Activated B cell treated with CpG ODN at 0.5 μM for 24 hours (primary cell): ENCODE measurements around the gene ZNF622. TPM values are rescaled to one million over a fixed set of nuclear protein-coding genes. Genes with fewer than 3 reads are reported as not detected.
A peak's percentile ranks its signal among the peaks of the same experiment; 100 is the strongest.

ENCODE experiments used
- ATAC-seq: fragments of 200-7000 bp; cut with Tn5 transposase; one replicate; pipeline ENCODE4 v1.10.0; 2021; ENCODE audit warnings: low read depth, mild to moderate bottlenecking, moderate library complexity
- CTCF ChIA-PET: fragments of 350-600 bp; sonication (Branson Sonifier 250); formaldehyde crosslinking; loops from one replicate; lab custom pipeline; 2021; ENCODE audit warnings: antibody characterized with exemption; lab: Charles Lee
- POLR2A ChIA-PET: fragments of 350-600 bp; sonication (Branson Sonifier 250); formaldehyde crosslinking; loops from one replicate; lab custom pipeline; 2021; ENCODE audit warnings: antibody characterized with exemption; lab: Charles Lee
- DNase-seq: peaks from one replicate; pipeline ENCODE4 v3.0.0; 2022
- H3K27ac Mint-ChIP-seq: one replicate; pipeline ENCODE4 v1.8.0; 2020; ENCODE audit warnings: mixed read lengths
- H3K27me3 Mint-ChIP-seq: one replicate; pipeline ENCODE4 v1.8.0; 2021; ENCODE audit warnings: mixed read lengths
- H3K36me3 Mint-ChIP-seq: one replicate; pipeline ENCODE4 v1.8.0; 2021; ENCODE audit warnings: low read depth, mixed read lengths
- H3K4me1 Mint-ChIP-seq: one replicate; pipeline ENCODE4 v1.8.0; 2021; ENCODE audit warnings: mixed read lengths
- H3K4me3 Mint-ChIP-seq: one replicate; pipeline ENCODE4 v1.8.0; 2020; ENCODE audit warnings: mild to moderate bottlenecking, mixed read lengths
- H3K9me3 Mint-ChIP-seq: one replicate; pipeline ENCODE4 v1.8.0; 2020; ENCODE audit warnings: mixed read lengths
- intact Hi-C: fragments of 100-400 bp; cut with micrococcal nuclease; formaldehyde crosslinking; loops from one replicate; pipeline ENCODE4 v1.15.1; 2024
- total RNA-seq: library from RNA; stranded (reverse); gene quantifications from 2 replicates; pipeline ENCODE4 v1.2.3, GENCODE V29; 2022
- TF ChIP-seq, protein P1 (sequence below): fragments of 200-600 bp; IDR thresholded peaks from one replicate; pipeline ENCODE4 v1.8.0; 2022; ENCODE audit warnings: antibody characterized with exemption, mild to moderate bottlenecking

Gene ZNF622
- total RNA-seq, 1 donor from 2014 or later = 39.5 TPM

DNA sequence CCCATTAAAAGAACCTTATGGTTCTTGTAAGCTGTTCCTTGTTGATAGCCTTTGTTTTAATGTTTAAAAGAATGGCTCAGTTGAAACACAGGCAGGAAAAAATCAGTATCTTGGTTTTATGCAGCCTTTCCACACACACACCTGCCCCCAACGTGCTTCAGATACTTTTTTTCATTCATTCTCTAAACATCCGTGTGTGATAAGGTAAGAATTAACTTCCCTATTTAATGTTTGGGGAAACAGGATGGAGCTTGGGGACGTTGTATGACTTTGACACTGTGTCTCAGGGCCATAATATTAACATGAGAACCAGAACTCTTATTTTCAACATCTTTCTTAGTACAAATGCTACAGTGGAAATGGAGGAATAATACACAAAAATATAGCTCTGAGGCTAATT is 5.8 kb upstream of the ZNF622 start:
- no peaks in the 10 kb centered on the region for H3K9me3 Mint-ChIP-seq
- H3K4me3 Mint-ChIP-seq = no peak overlapping the region
- no peaks in the 10 kb centered on the region for H3K27me3 Mint-ChIP-seq
- peaks cover 27% of the 10 kb centered on the region for H3K4me1 Mint-ChIP-seq
- DNase-seq (no peak), ATAC-seq (no peak)
- ChIA-PET POLR2A (no interaction called here), CTCF (interaction anchor here (1.6 kb wide), 1 partner anchor 15 kb away, joined by 6 read pairs; no protein-coding TSS in a partner anchor)
- TF ChIP-seq, protein P1, sequence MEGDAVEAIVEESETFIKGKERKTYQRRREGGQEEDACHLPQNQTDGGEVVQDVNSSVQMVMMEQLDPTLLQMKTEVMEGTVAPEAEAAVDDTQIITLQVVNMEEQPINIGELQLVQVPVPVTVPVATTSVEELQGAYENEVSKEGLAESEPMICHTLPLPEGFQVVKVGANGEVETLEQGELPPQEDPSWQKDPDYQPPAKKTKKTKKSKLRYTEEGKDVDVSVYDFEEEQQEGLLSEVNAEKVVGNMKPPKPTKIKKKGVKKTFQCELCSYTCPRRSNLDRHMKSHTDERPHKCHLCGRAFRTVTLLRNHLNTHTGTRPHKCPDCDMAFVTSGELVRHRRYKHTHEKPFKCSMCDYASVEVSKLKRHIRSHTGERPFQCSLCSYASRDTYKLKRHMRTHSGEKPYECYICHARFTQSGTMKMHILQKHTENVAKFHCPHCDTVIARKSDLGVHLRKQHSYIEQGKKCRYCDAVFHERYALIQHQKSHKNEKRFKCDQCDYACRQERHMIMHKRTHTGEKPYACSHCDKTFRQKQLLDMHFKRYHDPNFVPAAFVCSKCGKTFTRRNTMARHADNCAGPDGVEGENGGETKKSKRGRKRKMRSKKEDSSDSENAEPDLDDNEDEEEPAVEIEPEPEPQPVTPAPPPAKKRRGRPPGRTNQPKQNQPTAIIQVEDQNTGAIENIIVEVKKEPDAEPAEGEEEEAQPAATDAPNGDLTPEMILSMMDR = no peak
- intact Hi-C loops = no loop called here
- H3K27ac Mint-ChIP-seq = no peak overlapping the region
- peaks cover under 1% of the 10 kb centered on the region for H3K36me3 Mint-ChIP-seq

DNA sequence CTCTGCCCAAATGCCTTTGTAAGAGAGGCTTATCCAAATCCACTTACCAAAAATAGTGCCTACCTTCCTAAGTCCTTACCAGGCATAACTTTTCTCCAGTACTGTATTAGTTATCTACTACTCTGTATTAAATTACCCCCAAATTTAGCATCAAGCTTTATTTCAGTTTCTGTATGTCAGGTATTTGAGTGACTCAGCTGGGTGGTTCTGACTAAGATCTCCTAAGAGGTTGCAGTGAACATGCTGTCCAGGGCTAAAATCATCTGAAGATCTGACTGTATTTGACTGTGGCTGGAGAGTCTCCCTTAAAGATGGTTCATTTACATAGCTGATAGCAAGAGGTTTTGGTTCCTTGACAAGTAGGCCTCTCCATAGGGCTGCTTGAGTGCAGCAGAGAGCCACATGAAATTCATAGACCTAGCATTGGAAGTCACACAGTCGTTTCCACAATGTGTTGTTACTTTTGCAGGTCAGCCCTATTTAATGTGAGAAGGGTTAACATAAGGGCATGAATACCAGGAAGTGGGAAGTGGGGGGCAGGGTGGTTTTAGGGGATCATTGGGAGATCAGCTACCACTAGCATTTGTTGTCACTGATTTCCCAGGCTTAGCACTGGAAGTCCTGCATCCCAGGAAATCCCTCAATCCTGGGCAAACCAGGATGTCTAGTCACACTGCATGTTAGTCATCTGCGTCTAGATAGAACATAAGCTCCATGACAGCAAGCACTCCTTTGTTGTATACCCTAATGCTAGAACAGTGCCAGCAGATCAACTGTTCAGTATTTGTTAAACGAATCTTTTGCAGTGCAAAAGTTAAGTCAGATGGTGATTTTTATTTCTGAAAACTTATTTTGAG is 2.0 kb upstream of the ZNF622 start:
- Mint-ChIP-seq H3K36me3 (peaks cover 34% of the 10 kb centered on the region), H3K9me3 (no peaks in the 10 kb centered on the region), H3K27ac (peak overlapping the region; percentile 80), H3K27me3 (no peaks in the 10 kb centered on the region), H3K4me1 (peaks cover 62% of the 10 kb centered on the region), H3K4me3 (peak overlapping the region; percentile 99)
- ChIA-PET CTCF (interaction anchor here (1.4 to 4.7 kb wide), 3 partner anchors 9 to 85 kb away, joined by 4 to 23 read pairs (median 6); no protein-coding TSS in a partner anchor), POLR2A (no interaction called here)
- TF ChIP-seq, protein P1 = no peak
- peak; percentile 5 for ATAC-seq
- no peak for DNase-seq
- intact Hi-C loops = loop anchor here (1.0 to 5.0 kb wide), 2 partner anchors 85 to 1805 kb away; partner anchors contain the start of gene OTULIN

DNA sequence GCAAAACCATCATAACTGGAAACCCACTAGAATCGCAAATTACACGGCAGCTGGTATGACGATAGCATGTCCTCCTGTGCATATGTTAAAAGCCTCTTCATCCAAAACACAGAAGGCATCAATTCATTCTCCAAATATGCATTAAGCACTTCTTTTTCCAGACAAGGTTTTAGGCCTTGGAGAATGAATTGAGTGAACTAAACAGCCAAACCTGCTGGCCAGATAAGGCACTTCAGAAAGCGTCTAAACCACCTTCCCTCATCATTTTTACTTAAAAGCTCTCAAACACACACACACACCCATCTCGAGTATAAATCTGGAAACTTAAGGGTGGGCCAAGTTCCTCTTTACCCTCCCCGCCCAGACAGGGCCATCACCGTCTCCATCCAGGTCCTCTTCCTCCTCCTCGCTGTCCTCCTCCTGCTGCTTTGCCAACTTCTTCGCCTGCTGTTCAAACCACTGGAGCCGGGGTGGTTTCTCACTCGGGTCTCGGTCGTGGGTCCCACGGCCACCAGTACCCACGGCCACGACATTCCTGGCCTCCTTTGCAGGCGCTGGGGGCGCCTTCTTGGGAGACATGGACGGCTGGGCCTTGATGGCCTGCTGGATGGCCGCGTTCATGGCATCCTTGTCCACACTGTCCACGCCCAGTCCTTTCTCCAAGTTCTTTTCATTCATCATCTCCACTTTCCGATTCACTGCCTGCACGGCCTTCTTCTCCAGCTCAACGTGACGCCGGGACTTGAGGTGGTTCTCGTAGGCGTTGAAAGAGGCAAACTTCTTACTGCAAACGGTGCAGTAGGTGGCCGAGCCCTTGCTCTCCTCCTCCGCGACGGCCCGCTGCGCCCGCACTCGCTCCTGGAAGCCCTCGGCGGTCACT is 696 bp downstream of the ZNF622 start:
- Mint-ChIP-seq H3K36me3 (peaks cover 60% of the 10 kb centered on the region), H3K27ac (peak overlapping the region; percentile 95), H3K4me1 (peaks cover 83% of the 10 kb centered on the region), H3K9me3 (no peaks in the 10 kb centered on the region), H3K4me3 (peak overlapping the region; percentile 99), H3K27me3 (no peaks in the 10 kb centered on the region)
- no peak for ATAC-seq
- TF ChIP-seq, protein P1 = no peak
- intact Hi-C loops = loop anchor here (1.0 to 5.0 kb wide), 3 partner anchors 9 to 1803 kb away; partner anchors contain the start of gene OTULIN
- CTCF ChIA-PET = interaction anchor here (4.7 kb wide), 1 partner anchor 9 kb away, joined by 23 read pairs; no protein-coding TSS in a partner anchor
- POLR2A ChIA-PET = interaction anchor here (0.6 to 1.0 kb wide), 2 partner anchors 9 to 152 kb away, joined by 3 read pairs; partner anchors contain the start of gene RETREG1
- no peak for DNase-seq

DNA sequence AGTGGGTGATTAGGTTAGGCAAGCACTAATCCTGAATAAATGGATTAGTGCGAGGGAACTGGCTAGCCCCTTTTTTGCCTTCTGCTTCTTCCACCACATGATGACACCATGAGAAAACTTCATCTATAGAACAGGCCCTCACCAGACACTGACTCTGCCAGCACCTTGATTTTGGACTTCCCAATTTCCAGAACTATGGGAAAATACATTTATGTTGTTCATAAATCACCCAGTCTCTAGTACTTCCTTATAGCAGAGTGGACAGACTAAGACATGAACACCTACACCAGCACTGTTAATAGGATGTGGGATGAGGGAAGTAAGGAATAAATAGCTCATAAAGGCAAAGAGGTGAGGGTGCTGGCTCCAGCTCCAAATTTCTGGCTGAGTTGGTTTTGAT is 1.4 kb downstream of the ZNF622 start:
- ATAC-seq = no peak
- TF ChIP-seq, protein P1 = no peak
- Mint-ChIP-seq H3K36me3 (peaks cover 66% of the 10 kb centered on the region), H3K9me3 (no peaks in the 10 kb centered on the region), H3K4me1 (peaks cover 86% of the 10 kb centered on the region), H3K27ac (no peak overlapping the region), H3K4me3 (peak overlapping the region; percentile 99), H3K27me3 (no peaks in the 10 kb centered on the region)
- DNase-seq = no peak
- ChIA-PET POLR2A (interaction anchor here (1.0 kb wide), 1 partner anchor 8 kb away, joined by 3 read pairs; no protein-coding TSS in a partner anchor), CTCF (interaction anchor here (4.7 kb wide), 1 partner anchor 8 kb away, joined by 23 read pairs; no protein-coding TSS in a partner anchor)
- intact Hi-C loops = no loop called here
